SU-DHL-6 (cell line): ENCODE results near the gene SACM1L.

Experiments used
- H2AFZ ChIP-seq: fragments of 200-600 bp; sonication (generic); 2 replicates; pipeline ENCODE4 v1.6.1; 2014; ENCODE audit warnings: low read depth, mild to moderate bottlenecking, moderate library complexity, mixed read lengths, antibody characterized with exemption, low read length; ENCODE audit not compliant: severe bottlenecking
- H3F3A ChIP-seq: fragments of 200-600 bp; shearing (Covaris generic); 2 replicates; pipeline ENCODE4 v1.6.0; 2016; ENCODE audit warnings: antibody characterized with exemption, mild to moderate bottlenecking; ENCODE audit not compliant: insufficient read depth
- H3K27ac ChIP-seq: fragments of 200-600 bp; sonication (generic); 2 replicates; pipeline ENCODE4 v1.5.1; 2016; ENCODE audit warnings: low read depth, mild to moderate bottlenecking, low read length, moderate library complexity, mixed read lengths
- H3K27me3 ChIP-seq: fragments of 200-600 bp; sonication (generic), shearing (Covaris generic); 2 replicates; pipeline ENCODE4 v1.6.0; 2014; ENCODE audit warnings: mild to moderate bottlenecking, low read length
- H3K36me3 ChIP-seq: fragments of 200-600 bp; sonication (generic); 2 replicates; pipeline ENCODE4 v1.6.1; 2014; ENCODE audit warnings: mild to moderate bottlenecking, low read length, mixed read lengths
- H3K4me2 ChIP-seq: fragments of 300-600, 200-600 bp; shearing (Covaris generic), sonication (generic); 2 replicates; pipeline ENCODE4 v1.6.0; 2014; ENCODE audit warnings: low read length, low read depth, mild to moderate bottlenecking; ENCODE audit not compliant: poor library complexity, severe bottlenecking
- H3K4me3 ChIP-seq: fragments of 200-600 bp; sonication (generic); 2 replicates; pipeline ENCODE4 v1.5.1; 2014; ENCODE audit warnings: antibody characterized with exemption, low read length, mild to moderate bottlenecking, mixed read lengths; ENCODE audit not compliant: insufficient read depth, poor library complexity, severe bottlenecking
- H3K79me2 ChIP-seq: fragments of 200-600 bp; sonication (generic); 2 replicates; pipeline ENCODE4 v1.6.1; 2014; ENCODE audit warnings: mild to moderate bottlenecking, low read length, moderate library complexity; ENCODE audit not compliant: insufficient read depth
- H3K9ac ChIP-seq: fragments of 200-600 bp; sonication (generic); 2 replicates; pipeline ENCODE4 v1.7.0; 2014; ENCODE audit warnings: mild to moderate bottlenecking, low read length
- H3K9me2 ChIP-seq: fragments of 200-600 bp; sonication (generic); replicated peaks from 2 replicates; pipeline ENCODE4 v1.6.1; 2014; ENCODE audit warnings: low read length; ENCODE audit not compliant: insufficient read depth
- H3K9me3 ChIP-seq: fragments of 200-600 bp; sonication (generic); 2 replicates; pipeline ENCODE4 v1.6.1; 2014; ENCODE audit warnings: low read length, mixed read lengths; ENCODE audit not compliant: insufficient read depth
- H4K20me1 ChIP-seq: fragments of 200-600 bp; sonication (generic); 2 replicates; pipeline ENCODE4 v1.6.1; 2014; ENCODE audit warnings: low read depth, mild to moderate bottlenecking, antibody characterized with exemption, low read length, moderate library complexity, mixed read lengths
- CTCF ChIP-seq: fragments of 200-600 bp; sonication (generic); IDR thresholded peaks from one replicate; pipeline ENCODE4 v1.5.1; 2017; ENCODE audit warnings: antibody characterized with exemption, mild to moderate bottlenecking, low read length, moderate library complexity; ENCODE audit not compliant: insufficient read depth, poor library complexity, severe bottlenecking
- EZH2phosphoT487 ChIP-seq: fragments of 200-600 bp; sonication (generic), shearing (Covaris generic); conservative IDR thresholded peaks from 2 replicates; pipeline ENCODE4 v1.6.1; 2018; ENCODE audit warnings: mild to moderate bottlenecking, antibody characterized with exemption, low read length, moderate library complexity, mixed read lengths

SACM1L gene

GRCh38 chr3:45758871-45759270, 69.7 kb downstream of the SACM1L start:
- no peaks in the 10 kb centered on the region for H3K79me2 ChIP-seq
- no peaks in the 10 kb centered on the region for H3K9me2 ChIP-seq
- no peaks in the 10 kb centered on the region for H4K20me1 ChIP-seq
- H3K4me3 ChIP-seq: no peak overlapping the region
- no peak overlapping the region for H3K27ac ChIP-seq
- no peaks in the 10 kb centered on the region for H3K36me3 ChIP-seq
- no peak overlapping the region for H2AFZ ChIP-seq
- H3K27me3 ChIP-seq: no peaks in the 10 kb centered on the region
- no peaks in the 10 kb centered on the region for H3K9me3 ChIP-seq
- no peak for TF ChIP-seq CTCF
- TF ChIP-seq EZH2phosphoT487: no peak
- H3K4me2 ChIP-seq: no peak overlapping the region
- no peaks in the 10 kb centered on the region for H3F3A ChIP-seq
- no peak overlapping the region for H3K9ac ChIP-seq

- TF ChIP-seq EZH2phosphoT487: no peak
- TF ChIP-seq CTCF: no peak
- Histone ChIP-seq H3K4me2 (no peak overlapping the region), H3K4me3 (no peak overlapping the region), H4K20me1 (no peaks in the 10 kb centered on the region), H2AFZ (no peak overlapping the region), H3K79me2 (no peaks in the 10 kb centered on the region), H3K36me3 (no peaks in the 10 kb centered on the region), H3K9me3 (no peaks in the 10 kb centered on the region), H3K27ac (no peak overlapping the region), H3K9ac (no peak overlapping the region), H3K9me2 (no peaks in the 10 kb centered on the region), H3F3A (no peaks in the 10 kb centered on the region), H3K27me3 (no peaks in the 10 kb centered on the region)
Observed at GRCh38 chr3:45759851-45760250, 70.7 kb downstream of the SACM1L start.

GRCh38 chr3:45760878-45761711, 71.9 kb downstream of the SACM1L start:
- no peak overlapping the region for H3K4me2 ChIP-seq
- no peaks in the 10 kb centered on the region for H4K20me1 ChIP-seq
- no peaks in the 10 kb centered on the region for H3K9me3 ChIP-seq
- no peak overlapping the region for H3K4me3 ChIP-seq
- no peaks in the 10 kb centered on the region for H3F3A ChIP-seq
- TF ChIP-seq CTCF (peak; percentile 71), EZH2phosphoT487 (no peak)
- no peaks in the 10 kb centered on the region for H3K27me3 ChIP-seq
- H3K36me3 ChIP-seq: no peaks in the 10 kb centered on the region
- no peaks in the 10 kb centered on the region for H3K79me2 ChIP-seq
- no peaks in the 10 kb centered on the region for H3K9me2 ChIP-seq
- no peak overlapping the region for H2AFZ ChIP-seq
- H3K9ac ChIP-seq: no peak overlapping the region
- no peak overlapping the region for H3K27ac ChIP-seq
